IMR-90 (cell line): ENCODE results near the gene LPCAT2. TPM values are rescaled to one million over a fixed set of nuclear protein-coding genes. Genes with fewer than 3 reads are reported as not detected.
A peak's percentile ranks its signal among the peaks of the same experiment; 100 is the strongest.

ENCODE experiments used
- ATAC-seq: fragments of 200-7000 bp; cut with Tn5 transposase; 2 replicates; pipeline ENCODE4 v1.9.1; 2020; ENCODE audit warnings: low read depth, mild to moderate bottlenecking, moderate library complexity
- BruUV-seq: library from RNA; stranded (reverse); fragments of 400-500 nt; replicated peaks from 2 replicates; lab custom pipeline; 2021; lab: Mats Ljungman, UMichigan
- CTCF ChIA-PET: fragments of 300-600 bp; formaldehyde crosslinking; extraction: SDS; loops from one replicate; lab custom pipeline; 2021; ENCODE audit warnings: antibody characterized with exemption; lab: Yijun Ruan, JAX
- POLR2A ChIA-PET: fragments of 300-600 bp; sonication (Branson Sonifier 250); formaldehyde crosslinking; loops from one replicate; lab custom pipeline; 2022; ENCODE audit warnings: antibody characterized with exemption; ENCODE audit not compliant: unreplicated experiment; lab: Charles Lee
- DNase-seq: peaks from one replicate; pipeline ENCODE4 v3.0.0; 2013
- H2AFZ ChIP-seq: replicated peaks from 2 replicates; pipeline ENCODE3; 2013; ENCODE audit warnings: low read length, mild to moderate bottlenecking; ENCODE audit not compliant: poor library complexity
- H2AK5ac ChIP-seq: 2 replicates; pipeline ENCODE4 v1.6.1; 2013; ENCODE audit warnings: low read depth, low read length, inconsistent platforms
- H2AK9ac ChIP-seq: replicated peaks from 2 replicates; pipeline ENCODE3; 2013; ENCODE audit warnings: mild to moderate bottlenecking, low read depth, low read length, moderate library complexity; ENCODE audit not compliant: poor library complexity
- H2BK120ac ChIP-seq: 2 replicates; pipeline ENCODE4 v1.6.1; 2013; ENCODE audit warnings: low read depth, low read length, inconsistent platforms
- H2BK15ac ChIP-seq: 3 replicates; pipeline ENCODE4 v1.6.1; 2013; ENCODE audit warnings: low read depth, low read length, inconsistent platforms
- H2BK20ac ChIP-seq: 2 replicates; pipeline ENCODE4 v1.6.1; 2013; ENCODE audit warnings: low read depth, mild to moderate bottlenecking, inconsistent platforms, low read length, moderate library complexity
- H2BK5ac ChIP-seq: 2 replicates; pipeline ENCODE4 v1.6.1; 2013; ENCODE audit warnings: mild to moderate bottlenecking, low read depth, low read length, inconsistent platforms; ENCODE audit not compliant: poor library complexity, severe bottlenecking
- H3K14ac ChIP-seq: replicated peaks from 2 replicates; pipeline ENCODE4 v1.6.1; 2013; ENCODE audit warnings: low read depth, low read length, inconsistent platforms
- H3K18ac ChIP-seq: 2 replicates; pipeline ENCODE4 v1.6.1; 2013; ENCODE audit warnings: low read depth, low read length, control low read depth
- H3K23ac ChIP-seq: 2 replicates; pipeline ENCODE4 v1.6.1; 2013; ENCODE audit warnings: low read depth, low read length, inconsistent platforms
- H3K27ac ChIP-seq: 2 replicates; pipeline ENCODE4 v1.5.1; 2013; ENCODE audit warnings: mild to moderate bottlenecking, control low read depth, low read length; ENCODE audit not compliant: insufficient read depth
- H3K27me3 ChIP-seq: 2 replicates; pipeline ENCODE4 v1.6.1; 2013; ENCODE audit warnings: low read length; ENCODE audit not compliant: control insufficient read depth, insufficient read depth
- H3K36me3 ChIP-seq: 2 replicates; pipeline ENCODE4 v1.6.1; 2013; ENCODE audit warnings: low read length, mixed read lengths; ENCODE audit not compliant: control insufficient read depth, insufficient read depth
- H3K4ac ChIP-seq: 2 replicates; pipeline ENCODE4 v1.6.1; 2013; ENCODE audit warnings: low read depth, low read length, inconsistent platforms
- H3K4me1 ChIP-seq: 2 replicates; pipeline ENCODE4 v1.6.1; 2013; ENCODE audit warnings: low read length, mixed read lengths; ENCODE audit not compliant: control insufficient read depth, insufficient read depth
- H3K4me2 ChIP-seq: 2 replicates; pipeline ENCODE4 v1.6.1; 2013; ENCODE audit warnings: low read depth, mild to moderate bottlenecking, control low read depth, low read length, moderate library complexity
- H3K4me3 ChIP-seq: 2 replicates; pipeline ENCODE4 v1.5.1; 2013; ENCODE audit warnings: low read depth, mild to moderate bottlenecking, control low read depth, low read length, moderate library complexity; ENCODE audit not compliant: insufficient read depth
- H3K56ac ChIP-seq: 2 replicates; pipeline ENCODE4 v1.6.1; 2013; ENCODE audit warnings: low read length, inconsistent platforms; ENCODE audit not compliant: insufficient read depth; ENCODE audit errors: extremely low read depth
- H3K79me1 ChIP-seq, 2 experiments: 2 replicates each; pipeline ENCODE4 v1.6.1; 2013; ENCODE audit warnings: low read length in 2 of 2, inconsistent platforms in 1 of 2, low read depth in 1 of 2
- H3K9ac ChIP-seq: 2 replicates; pipeline ENCODE4 v1.6.1; 2013; ENCODE audit warnings: low read depth, low read length, control low read depth
- H3K9me1 ChIP-seq: 2 replicates; pipeline ENCODE4 v1.6.1; 2013; ENCODE audit warnings: low read length, inconsistent platforms; ENCODE audit not compliant: insufficient read depth
- H3K9me3 ChIP-seq: 2 replicates; pipeline ENCODE4 v1.6.1; 2013; ENCODE audit warnings: low read length; ENCODE audit not compliant: control insufficient read depth, insufficient read depth
- H4K20me1 ChIP-seq: 2 replicates; pipeline ENCODE4 v1.6.1; 2013; ENCODE audit warnings: low read length, inconsistent platforms; ENCODE audit not compliant: insufficient read depth
- H4K5ac ChIP-seq: 2 replicates; pipeline ENCODE4 v1.6.1; 2013; ENCODE audit warnings: mild to moderate bottlenecking, low read depth, low read length, control low read depth
- H4K8ac ChIP-seq, 2 experiments: 2 replicates each; pipeline ENCODE4 v1.6.1; 2013; ENCODE audit warnings: low read depth in 2 of 2, low read length in 2 of 2, control low read depth in 1 of 2, inconsistent platforms in 1 of 2
- H4K91ac ChIP-seq: 2 replicates; pipeline ENCODE4 v1.6.1; 2013; ENCODE audit warnings: low read depth, low read length, inconsistent platforms; ENCODE audit not compliant: insufficient read depth
- CEBPB ChIP-seq: IDR thresholded peaks from 2 replicates; pipeline ENCODE4 v1.6.1; 2012; ENCODE audit warnings: low read depth, low read length, improper control_type of control experiment
- RAD21 ChIP-seq: IDR thresholded peaks from 2 replicates; pipeline ENCODE4 v1.6.1; 2012; ENCODE audit warnings: low read length, improper control_type of control experiment
- WGBS, 2 experiments: methylation state at CpG; one replicate each; pipeline versions ENCODE4 v1.1.5 to v1.1.7; 2013; ENCODE audit warnings: missing lambda C conversion rate in 2 of 2; ENCODE audit not compliant: insufficient read length in 1 of 2; ENCODE audit errors: extremely low coverage in 2 of 2; 5-methylcytosine and 5-hydroxymethylcytosine counted together
- dilution Hi-C: fragments of 300-500 bp; cut with HindIII; formaldehyde crosslinking; loops from one replicate; pipeline ENCODE4 v1.14.3; 2018; ENCODE audit warnings: low sequenced_read_pairs; ENCODE audit not compliant: unreplicated experiment
- in situ Hi-C: fragments of 300-500 bp; cut with MboI; formaldehyde crosslinking; loops from 3 replicates; pipeline ENCODE4 v1.14.3; 2019; ENCODE audit warnings: low sequenced_read_pairs, inconsistent platforms, mixed read lengths
- intact Hi-C: fragments of 100-400 bp; cut with micrococcal nuclease; formaldehyde crosslinking; loops from 2 replicates; pipeline ENCODE4 v1.10.0; 2022
- polyA plus RNA-seq, 3 experiments: library from polyadenylated mRNA; depleted of rRNA; stranded (reverse); fragments of >200 nt; gene quantifications; 2 replicates each; pipeline ENCODE4 v1.2.3, GENCODE V29; 2012; ENCODE audit warnings: low replicate concordance in 1 of 3
- total RNA-seq: library from RNA; depleted of rRNA; stranded (reverse); fragments of >200 nt; gene quantifications from 2 replicates; pipeline ENCODE4 v1.2.3, GENCODE V29; 2012

Gene LPCAT2
- total and polyA plus RNA-seq, 2 of the 4 experiments (the other 2 are of a cell fraction): 8.6 to 8.7 TPM

GRCh38 chr16:55588799-55589198 lies 79.9 kb downstream of the LPCAT2 start:
- dilution Hi-C loops (no loop called here), in situ Hi-C loops (no loop called here), intact Hi-C loops (no loop called here)
- Histone ChIP-seq H4K91ac (no peak overlapping the region), H3K14ac (no peak overlapping the region), H3K4ac (no peak overlapping the region), H3K4me2 (no peak overlapping the region), H4K5ac (no peak overlapping the region), H3K18ac (no peak overlapping the region), H2BK120ac (no peak overlapping the region), H3K27me3 (no peaks in the 10 kb centered on the region; the same call in 1 of the 2 replicates), H2BK5ac (no peak overlapping the region), H2BK15ac (no peak overlapping the region), H2AK9ac (no peak overlapping the region), H3K56ac (no peak overlapping the region), H3K9me3 (no peaks in the 10 kb centered on the region), H3K36me3 (no peaks in the 10 kb centered on the region), H3K4me3 (no peak overlapping the region), H4K8ac (no peak overlapping the region), H3K9ac (no peak overlapping the region), H3K27ac (no peak overlapping the region), H2AFZ (no peak overlapping the region), H3K23ac (no peak overlapping the region), H3K9me1 (no peaks in the 10 kb centered on the region), H3K79me1 (no peaks in the 10 kb centered on the region), H3K4me1 (no peaks in the 10 kb centered on the region), H4K20me1 (no peaks in the 10 kb centered on the region), H2AK5ac (no peak overlapping the region), H2BK20ac (no peak overlapping the region)
- POLR2A ChIA-PET: no interaction called here
- ATAC-seq (no peak), DNase-seq (no peak)
- no CpG with 5 or more reads among the region's 6 CpGs for WGBS, 2 experiments
- TF ChIP-seq CEBPB: peak; percentile 36; the same call in 1 of the 2 replicates
- no peak for TF ChIP-seq RAD21
- CTCF ChIA-PET: no interaction called here
- BruUV-seq: no TSS peak
